Renal cortex interstitium (tissue), 11 donors: ENCODE data around the gene GTF3C2. TPM values are rescaled to one million over a fixed set of nuclear protein-coding genes. Genes with fewer than 3 reads are reported as not detected.
"Not testable (repeated sequence)": the region's sequence is repeated elsewhere in the genome, so short reads cannot be mapped to it uniquely, and the experiment has no call there.

ENCODE experiments used
- DNase-seq, 11 donors: peaks; one replicate each; pipeline ENCODE4 v3.0.0-alpha.2; 2013; ENCODE audit warnings: low read depth in 9 of 11, low spot score in 4 of 11; ENCODE audit errors: extremely low read depth in 1 of 11
- polyA plus RNA-seq, 3 donors: library from polyadenylated mRNA; unstranded; fragments of 120-200 nt; gene quantifications; one replicate each; pipeline ENCODE4 v1.2.1, GENCODE V29; 2013; ENCODE audit not compliant: insufficient read length in 3 of 3

Gene GTF3C2
- polyA plus RNA-seq, 3 donors, result 68.4 to 72.3 (median 71.3) TPM

DNA sequence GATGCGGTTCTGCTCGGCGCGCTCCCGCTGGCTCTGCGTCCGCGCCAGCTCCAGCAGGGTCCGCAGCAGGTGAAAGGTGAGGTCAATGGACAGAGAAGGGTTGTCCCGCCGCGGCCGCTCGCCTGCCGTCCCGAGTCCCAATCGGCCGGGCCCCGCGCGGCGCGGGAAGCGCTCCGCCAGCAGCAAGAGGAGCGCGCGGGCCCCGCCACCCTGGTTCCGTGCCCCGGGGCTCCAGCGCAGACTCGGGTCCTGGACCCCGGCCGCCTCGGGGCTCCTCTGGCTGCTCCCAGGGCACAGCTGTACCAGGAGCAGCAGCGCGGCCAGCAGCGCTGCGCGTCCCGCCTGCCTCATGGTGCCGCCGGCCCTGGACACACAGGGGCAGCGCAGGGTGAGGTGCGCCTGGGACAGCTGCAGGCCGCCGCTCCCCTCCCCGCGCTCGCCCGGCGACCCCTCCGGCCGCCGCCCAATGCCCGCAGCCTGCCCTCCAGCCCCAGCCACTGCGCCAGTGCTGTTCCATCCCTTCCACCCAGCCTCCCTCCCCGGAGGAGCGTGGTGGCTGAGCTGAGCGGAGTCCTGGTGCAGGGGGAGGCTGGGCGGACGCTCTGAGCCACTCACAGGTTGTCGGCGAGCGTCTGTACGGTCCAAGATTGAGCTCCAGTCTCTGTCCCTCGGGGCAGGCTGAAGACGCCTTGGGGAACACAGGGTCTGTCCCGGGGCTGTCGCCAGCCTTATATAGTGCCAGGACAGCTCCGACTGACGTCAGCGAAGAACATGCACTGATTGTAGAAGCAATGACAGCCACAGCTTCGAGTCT lies 48.8 kb downstream of the GTF3C2 start:
- no peak for DNase-seq

DNA sequence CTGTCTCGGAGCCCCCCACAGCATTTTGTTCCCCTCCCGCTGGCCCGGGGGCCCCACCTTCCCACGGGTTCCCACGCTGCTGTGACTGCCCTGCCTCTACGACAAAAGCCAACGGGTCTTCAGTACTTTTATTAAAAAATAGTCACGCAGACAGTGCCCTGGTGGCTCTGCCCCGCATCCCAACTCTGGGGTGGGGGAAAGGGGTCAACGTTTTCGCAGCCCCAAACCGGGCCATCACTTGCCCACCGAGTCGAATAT lies 49.3 kb downstream of the GTF3C2 start:
- DNase-seq, result no peak

DNA sequence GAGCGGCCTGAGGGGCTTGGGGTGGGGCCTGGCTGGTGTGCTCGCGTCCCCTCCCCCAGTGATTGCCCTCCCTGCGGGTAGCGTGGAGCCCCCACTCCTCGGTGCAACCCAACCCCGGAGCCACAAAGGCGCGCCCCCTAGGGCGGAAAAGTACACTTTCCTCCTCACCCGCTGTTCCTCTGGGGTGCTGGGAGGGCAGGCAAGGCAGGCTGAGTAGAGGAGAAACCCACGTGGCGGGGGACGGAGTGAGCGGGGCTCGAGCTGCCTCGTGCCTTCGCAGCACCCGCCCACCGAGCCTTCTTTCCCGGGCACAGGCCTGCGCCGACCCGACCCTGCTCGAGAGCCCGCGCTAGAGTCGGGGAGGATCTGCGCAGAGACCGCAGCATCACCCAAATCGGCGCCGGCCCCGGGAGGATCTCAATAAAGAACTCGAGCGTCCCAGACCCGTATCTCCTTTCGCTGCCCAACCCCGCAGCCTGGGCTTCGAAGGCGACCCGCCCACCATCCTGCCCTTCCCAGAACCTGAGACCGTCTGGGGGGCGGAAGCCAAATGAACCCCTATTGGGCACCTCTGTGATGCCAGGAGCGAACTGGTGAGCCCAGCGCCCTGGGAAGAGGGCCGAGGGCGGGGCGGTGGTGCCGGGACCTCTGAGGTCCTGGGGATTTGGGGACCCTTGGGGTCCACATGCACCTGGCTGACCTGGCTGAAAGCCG lies 49.8 kb downstream of the GTF3C2 start:
- no peak for DNase-seq

DNA sequence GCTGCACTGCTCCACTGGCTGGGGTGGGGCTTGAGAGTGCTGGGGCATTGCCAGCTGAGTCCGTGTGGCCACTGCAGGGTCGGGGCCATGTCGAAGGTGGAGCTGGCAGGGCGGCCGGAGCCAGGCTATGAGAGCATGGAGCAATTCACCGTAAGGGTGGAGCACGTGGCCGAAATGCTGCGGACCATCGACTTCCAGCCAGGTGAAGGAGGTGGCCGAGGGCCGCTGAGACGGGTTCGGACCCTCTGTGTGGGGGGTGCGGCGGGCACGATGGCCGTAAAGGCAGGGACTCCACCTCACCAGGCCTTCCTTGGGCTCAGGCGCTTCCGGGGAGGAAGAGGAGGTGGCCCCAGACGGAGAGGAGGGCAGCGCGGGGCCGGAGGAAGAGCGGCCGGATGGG lies 50.4 kb downstream of the GTF3C2 start:
- DNase-seq, result no peak

DNA sequence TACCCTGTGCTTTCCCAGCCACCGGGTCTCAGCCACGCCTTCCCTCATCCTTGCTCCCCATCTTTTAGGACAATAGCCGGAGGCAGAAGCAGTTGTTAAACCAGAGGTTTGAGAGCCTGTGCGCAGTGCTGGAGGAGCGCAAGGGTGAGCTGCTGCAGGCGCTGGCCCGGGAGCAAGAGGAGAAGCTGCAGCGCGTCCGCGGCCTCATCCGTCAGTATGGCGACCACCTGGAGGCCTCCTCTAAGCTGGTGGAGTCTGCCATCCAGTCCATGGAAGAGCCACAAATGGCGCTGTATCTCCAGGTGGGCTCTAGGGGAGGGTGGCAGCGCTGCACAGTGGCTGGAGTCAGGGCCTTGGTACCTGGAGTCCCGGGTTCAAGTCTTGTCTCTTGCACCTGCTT lies 51.0 kb downstream of the GTF3C2 start:
- no peak for DNase-seq

DNA sequence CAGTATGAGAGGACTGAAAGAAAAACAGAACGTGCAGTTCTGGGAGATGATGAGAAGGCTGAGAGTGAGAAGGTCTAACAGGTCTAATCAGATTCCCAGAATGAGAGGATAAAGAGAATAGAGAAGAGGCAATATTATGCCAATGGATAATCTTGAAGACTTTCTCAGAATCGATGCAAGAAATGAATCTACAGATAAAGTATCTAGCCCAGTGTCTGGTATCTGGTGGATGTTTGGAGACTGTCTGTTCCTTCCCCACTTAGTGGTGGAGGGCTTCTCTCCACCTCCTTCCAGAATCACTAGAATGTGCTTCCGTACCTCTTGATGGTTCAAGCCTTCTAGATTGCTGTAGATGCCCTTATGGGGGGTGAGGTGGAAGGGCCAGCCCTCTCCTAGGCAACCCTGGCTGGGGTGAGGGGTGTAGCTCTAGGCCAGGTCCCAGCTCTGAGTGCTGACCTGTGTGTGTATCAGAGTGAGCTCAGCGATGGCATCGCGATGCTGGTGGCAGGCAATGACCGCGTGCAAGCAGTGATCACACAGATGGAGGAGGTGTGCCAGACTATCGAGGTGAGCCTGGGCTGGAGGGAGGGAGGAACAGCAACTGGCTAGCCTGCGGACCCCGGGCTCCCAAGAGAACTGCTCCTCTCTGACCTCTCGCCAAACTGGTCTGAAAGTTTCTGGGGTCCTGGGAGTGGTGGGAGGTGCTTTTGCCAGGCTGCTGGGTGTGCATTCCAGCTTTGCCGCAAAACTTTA lies 51.9 kb downstream of the GTF3C2 start:
- no peak for DNase-seq

DNA sequence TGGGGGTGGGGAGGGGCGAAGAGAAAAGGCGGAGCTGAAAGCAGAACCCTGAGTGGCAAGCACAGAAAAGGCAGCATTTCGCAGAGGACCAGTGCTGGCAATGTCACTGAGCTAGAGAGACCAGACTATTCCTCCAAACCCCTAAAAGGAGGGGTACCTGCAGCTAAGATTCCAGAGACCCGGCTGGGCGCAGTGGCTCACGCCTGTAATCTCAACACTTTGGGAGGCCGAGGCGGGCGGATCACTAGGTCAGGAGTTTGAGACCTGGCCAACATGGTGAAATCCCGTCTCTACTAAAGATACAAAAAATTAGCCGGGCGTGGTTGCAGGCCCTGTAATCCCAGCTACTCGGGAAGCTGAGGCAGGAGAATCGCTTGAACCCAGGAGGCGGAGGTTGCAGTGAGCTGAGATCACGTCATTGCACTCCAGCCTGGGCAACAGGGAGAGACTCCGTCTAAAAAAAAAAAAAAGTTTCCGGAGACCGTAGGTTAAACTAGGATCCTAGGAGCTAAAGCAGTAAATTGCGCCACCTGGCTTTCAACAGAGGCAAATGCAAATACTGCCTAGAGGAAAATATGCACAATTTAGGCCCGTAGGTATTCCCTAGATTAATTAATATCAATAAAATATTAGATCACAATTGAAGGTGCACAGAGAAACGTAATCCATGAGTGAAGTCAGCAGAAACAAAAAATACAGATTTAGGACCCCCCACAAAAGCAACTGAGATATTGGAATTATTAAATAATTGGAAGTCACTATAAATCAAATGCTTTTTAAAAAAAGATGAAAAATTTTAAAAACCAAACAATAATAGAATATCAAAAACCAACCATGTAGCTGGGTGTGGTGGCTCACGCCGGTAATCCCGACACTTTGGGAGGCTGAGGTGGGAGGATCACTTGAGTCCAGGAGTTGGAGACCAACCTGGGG lies 53.2 kb downstream of the GTF3C2 start:
- DNase-seq, result peak in 1 of 11 donors; percentile 59

DNA sequence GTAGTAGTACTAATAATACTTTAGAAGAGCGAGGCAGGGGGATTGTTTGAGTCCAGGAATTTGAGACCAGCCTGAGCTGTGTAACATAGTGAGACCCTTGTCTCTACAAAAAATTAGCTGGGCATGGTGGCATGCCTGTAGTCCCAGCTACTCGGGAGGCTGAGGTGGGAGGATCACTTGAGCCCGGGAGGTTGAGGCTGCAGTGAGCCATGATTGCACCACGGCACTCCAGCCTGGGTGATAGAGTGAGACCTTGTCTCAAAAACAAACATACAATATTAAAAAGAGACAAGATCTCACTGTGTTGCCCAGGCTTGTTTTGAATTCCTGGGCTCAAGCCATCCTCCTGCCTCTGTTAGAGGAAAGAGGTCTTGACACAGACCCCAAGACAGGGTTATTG lies 56.0 kb downstream of the GTF3C2 start:
- not testable (repeated sequence) for DNase-seq

DNA sequence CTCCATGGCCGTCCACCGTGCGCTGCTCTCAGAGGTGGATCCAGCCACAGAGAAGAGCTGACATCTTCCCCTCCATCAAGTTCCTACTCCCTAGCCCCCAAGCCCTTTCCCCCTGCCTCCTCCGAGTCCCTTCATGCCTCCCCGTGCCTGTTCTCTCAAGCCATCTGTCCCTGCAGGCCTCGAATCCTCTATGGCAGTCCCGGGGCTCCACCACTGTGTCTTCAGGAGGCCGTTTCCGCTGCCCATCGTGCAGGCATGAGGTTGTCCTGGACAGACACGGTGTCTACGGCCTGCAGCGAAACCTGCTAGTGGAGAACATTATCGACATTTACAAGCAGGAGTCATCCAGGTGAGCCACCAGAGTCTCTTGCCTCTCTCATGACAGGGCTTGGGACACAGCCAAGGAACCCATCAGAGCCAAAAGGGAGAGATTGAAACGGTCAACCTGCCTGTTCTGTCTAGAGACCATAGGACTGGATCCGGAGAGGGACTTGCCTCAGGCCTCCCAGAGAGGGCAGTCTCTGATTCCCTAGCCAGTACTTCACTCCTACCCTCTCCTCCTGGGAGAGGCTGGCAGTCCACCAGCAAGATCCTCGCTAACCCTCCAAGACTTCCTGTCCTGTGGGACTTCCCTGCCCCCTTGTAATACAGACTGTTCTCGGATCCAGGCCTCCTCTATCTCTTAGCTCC lies 58.0 kb downstream of the GTF3C2 start:
- DNase-seq, result no peak

DNA sequence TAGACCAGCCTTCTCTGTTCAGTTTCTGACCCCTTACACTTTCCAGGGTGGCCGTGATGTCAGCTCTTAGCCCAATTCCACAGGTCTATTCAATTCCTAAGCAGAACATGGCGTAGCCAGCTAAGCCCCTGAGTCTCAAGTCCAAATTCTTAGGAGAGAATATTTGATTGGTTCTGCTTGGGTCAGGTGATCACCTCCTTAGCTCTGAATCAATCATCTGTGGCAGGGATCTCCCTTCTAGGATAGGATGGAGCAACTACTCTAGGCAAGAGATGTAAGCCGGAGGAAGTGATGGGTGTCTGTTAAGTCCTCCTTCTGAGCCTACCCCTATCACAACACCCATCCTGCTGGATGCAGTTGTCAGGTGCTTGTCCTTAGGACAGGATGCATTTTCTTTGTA lies 59.4 kb downstream of the GTF3C2 start:
- no peak for DNase-seq

DNA sequence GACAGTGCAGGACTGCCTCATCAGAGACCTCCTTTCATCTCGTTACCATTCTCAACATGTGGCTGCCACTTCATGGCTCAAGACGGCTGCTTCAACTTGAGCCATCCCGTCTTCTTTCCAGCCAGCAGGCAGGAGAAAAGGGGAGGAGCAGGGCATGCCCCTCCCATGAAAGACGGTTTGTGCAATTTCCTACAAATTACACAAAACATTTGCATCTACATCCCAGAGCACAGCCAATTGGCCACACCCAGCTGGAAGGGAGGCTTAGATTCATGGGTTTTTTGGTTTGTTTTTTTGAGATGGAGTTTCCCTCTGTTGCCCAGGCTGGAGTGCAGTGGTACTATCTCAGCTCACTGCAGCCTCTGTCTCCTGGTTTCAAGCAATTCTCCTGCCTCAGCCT lies 60.1 kb downstream of the GTF3C2 start:
- no peak for DNase-seq

DNA sequence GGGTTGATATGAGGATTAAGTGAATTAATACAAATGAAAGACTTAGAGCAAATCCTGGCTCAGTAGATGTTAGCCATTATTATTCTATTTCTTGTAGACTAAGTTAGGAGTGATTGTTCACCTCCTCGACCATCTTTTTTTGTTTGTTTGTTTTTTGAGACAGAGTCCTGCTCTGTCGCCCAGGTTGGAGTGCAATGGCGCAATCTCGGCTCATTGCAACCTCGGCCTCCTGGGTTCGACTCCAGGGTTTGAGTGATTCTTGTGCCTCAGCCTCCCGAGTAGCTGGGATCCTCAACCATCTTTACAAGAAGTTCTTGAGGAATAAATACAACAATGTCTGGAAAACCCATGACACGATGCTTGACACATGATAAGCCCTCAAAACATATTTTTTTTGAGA lies 61.6 kb downstream of the GTF3C2 start:
- DNase-seq, result no peak

DNA sequence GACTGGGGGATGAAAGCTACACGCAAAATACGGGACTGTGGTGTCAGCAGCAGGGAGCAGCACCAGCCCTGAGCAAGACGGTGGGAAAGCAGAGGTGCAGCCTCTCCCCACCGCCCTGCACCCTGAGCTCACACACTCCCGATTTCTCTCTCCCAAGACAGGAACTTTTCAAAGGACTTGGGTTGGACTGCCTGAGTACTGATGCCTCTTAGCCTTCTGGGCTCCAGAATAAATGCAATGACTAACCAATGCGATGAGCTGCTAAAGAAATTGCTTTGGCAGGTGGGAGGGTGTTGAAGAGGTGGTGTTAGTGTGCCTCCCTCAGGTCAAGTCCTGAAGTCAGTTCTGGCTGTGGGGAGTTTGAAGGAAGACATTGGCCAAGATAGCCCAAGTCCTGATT lies 64.7 kb downstream of the GTF3C2 start:
- DNase-seq, result no peak

DNA sequence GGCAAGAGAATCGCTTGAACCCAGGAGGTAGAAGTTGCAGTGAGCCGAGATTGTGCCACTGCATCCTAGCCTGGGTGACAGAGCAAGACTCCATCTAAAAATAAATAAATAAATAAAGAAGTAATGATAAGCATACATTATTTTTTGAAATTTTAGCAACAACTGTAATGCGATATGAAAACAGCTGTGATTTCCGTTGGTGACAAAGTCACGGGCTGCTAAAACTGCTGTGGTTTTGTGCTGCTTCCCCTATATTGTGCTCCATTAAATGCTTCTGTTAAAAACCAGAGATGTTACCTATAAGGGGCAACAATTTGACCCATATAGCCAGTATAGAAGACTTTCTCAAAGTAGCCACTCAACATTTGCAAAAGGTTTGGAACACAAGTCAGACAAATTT lies 66.0 kb downstream of the GTF3C2 start:
- no peak for DNase-seq

DNA sequence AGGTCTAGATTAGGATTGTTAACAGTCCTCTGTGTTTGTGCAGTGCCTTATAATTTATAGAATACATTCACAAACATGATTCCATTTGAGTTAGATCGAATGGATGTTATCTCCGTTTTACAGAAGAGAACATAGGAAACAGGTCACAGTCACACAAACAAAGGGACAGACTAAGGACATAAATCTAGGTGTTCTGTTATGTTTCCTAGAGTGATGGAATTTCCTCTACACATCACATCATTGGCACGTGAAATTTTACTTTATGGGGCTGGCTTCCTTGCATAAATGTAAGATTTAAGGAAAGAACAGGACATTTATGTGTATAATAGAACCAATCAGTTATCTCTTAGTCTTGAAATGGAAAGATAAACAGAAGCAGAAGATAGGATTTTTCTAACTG lies 68.0 kb downstream of the GTF3C2 start:
- no peak for DNase-seq

DNA sequence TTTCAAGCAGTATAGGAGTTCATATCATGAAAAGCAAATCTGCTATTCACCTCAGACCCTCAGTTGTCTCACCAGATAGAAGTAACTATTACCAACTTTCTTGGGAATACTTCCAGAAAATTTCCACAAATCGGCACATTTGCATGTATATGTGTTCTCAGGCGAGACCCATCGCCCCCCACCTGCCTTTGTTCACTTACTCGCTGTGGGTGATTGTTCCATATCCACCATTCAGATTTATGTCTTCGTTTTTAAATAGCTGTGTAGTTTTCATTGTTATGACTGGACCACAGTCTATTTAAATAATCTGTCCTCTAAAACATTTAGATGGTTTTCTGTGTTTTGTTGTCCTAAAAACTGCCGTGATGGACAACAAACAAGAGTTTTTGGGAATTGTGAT lies 71.1 kb downstream of the GTF3C2 start:
- no peak for DNase-seq

DNA sequence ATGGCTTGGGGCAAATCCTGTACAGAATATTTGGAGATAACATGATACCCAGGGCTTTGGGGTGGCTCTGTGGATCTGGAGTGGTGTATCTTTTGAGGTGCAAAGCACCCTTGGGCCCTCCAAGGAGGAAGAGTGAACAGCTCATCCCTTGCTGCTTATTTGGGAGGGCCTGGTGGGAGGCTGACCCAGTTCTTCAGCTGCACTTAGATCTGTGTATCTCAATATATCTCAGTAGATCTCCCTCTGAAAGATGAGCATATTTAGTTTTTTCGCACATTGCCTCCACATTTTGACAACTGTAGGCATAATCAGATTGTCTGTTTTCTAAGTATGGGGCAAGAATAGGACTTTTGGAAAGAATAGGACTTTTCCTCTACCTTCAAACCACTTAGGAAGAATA lies 71.6 kb downstream of the GTF3C2 start:
- no peak for DNase-seq

DNA sequence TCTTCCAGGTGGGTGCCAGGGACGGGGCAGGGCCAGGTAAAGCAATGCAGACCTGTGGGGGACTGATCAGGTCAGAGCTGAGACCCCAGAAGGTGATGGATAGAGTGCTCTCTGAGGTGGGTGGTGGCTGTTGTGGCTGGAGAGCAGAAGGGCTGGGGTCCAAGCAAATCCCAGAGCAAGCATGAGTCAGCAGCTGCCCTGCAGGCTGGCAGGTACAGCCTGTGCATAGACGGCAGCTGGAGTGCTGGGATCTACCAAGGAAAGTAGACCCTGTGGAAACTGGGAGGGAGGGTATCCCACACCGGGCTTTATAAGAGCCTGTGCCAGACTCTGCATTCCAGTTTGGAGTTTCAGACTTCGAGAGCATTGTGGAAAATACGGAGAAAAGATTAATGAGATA lies 73.7 kb downstream of the GTF3C2 start:
- DNase-seq, result no peak
